Endodermal cell (in vitro differentiated cells): ENCODE results near the gene SLC7A8. TPM values are rescaled to one million over a fixed set of nuclear protein-coding genes. Genes with fewer than 3 reads are reported as not detected.

ENCODE experiments used
- DNase-seq: peaks from one replicate; pipeline ENCODE4 v3.0.0-alpha.2; 2017
- H3K27ac ChIP-seq: 2 replicates; pipeline ENCODE4 v1.5.1; 2013; ENCODE audit warnings: mild to moderate bottlenecking, low read depth, low read length, moderate library complexity
- H3K27me3 ChIP-seq: 2 replicates; pipeline ENCODE4 v1.6.1; 2013; ENCODE audit warnings: mild to moderate bottlenecking, low read length, moderate library complexity; ENCODE audit not compliant: insufficient read depth, control insufficient read depth, poor library complexity, severe bottlenecking
- H3K36me3 ChIP-seq: 2 replicates; pipeline ENCODE4 v1.7.0; 2013; ENCODE audit warnings: mild to moderate bottlenecking, low read length, moderate library complexity; ENCODE audit not compliant: control insufficient read depth, insufficient read depth
- H3K4me1 ChIP-seq: one replicate; pipeline ENCODE4 v1.7.0; 2013; ENCODE audit warnings: low read length; ENCODE audit not compliant: control insufficient read depth, insufficient read depth
- H3K4me3 ChIP-seq: 2 replicates; pipeline ENCODE4 v1.5.1; 2013; ENCODE audit warnings: mild to moderate bottlenecking, low read length, moderate library complexity
- H3K9ac ChIP-seq: 2 replicates; pipeline ENCODE4 v1.6.1; 2013; ENCODE audit warnings: mild to moderate bottlenecking, low read length, moderate library complexity; ENCODE audit not compliant: poor library complexity, severe bottlenecking; ENCODE audit errors: extremely low read depth
- H3K9me3 ChIP-seq: 2 replicates; pipeline ENCODE4 v1.6.1; 2013; ENCODE audit warnings: mild to moderate bottlenecking, low read length, moderate library complexity; ENCODE audit not compliant: control insufficient read depth
- H3K27ac Mint-ChIP-seq: 2 replicates; pipeline ENCODE4 v1.8.0; 2020; ENCODE audit warnings: mixed read lengths
- H3K27me3 Mint-ChIP-seq: 2 replicates; pipeline ENCODE4 v1.8.0; 2021; ENCODE audit warnings: mild to moderate bottlenecking, mixed read lengths; ENCODE audit not compliant: insufficient read depth
- H3K36me3 Mint-ChIP-seq: 2 replicates; pipeline ENCODE4 v1.8.0; 2020; ENCODE audit warnings: low read depth, mixed read lengths
- H3K4me1 Mint-ChIP-seq: 2 replicates; pipeline ENCODE4 v1.8.0; 2020; ENCODE audit warnings: mixed read lengths
- H3K4me3 Mint-ChIP-seq: 2 replicates; pipeline ENCODE4 v1.8.0; 2020; ENCODE audit warnings: mild to moderate bottlenecking, moderate library complexity, mixed read lengths
- H3K9me3 Mint-ChIP-seq: 2 replicates; pipeline ENCODE4 v1.8.0; 2020; ENCODE audit warnings: mild to moderate bottlenecking, mixed read lengths
- WGBS, 2 experiments: methylation state at CpG; one replicate each; pipeline versions ENCODE4 v1.1.5 to v1.1.7; 2013; ENCODE audit warnings: missing lambda C conversion rate in 2 of 2, mixed read lengths in 1 of 2; ENCODE audit not compliant: insufficient coverage in 1 of 2, insufficient read length in 1 of 2; 5-methylcytosine and 5-hydroxymethylcytosine counted together
- total RNA-seq, 2 donors: library from RNA; stranded (reverse); fragmentation: NEBNext Ultra II Directional in 1 of 2; extraction: Animal tissue kit (Norgen Biotek cat#: 25700) in 1 of 2; gene quantifications; 2 replicates in 1 of 2; 3 replicates in 1 of 2; pipeline ENCODE4 v1.2.1, GENCODE V29; 2021
- TF ChIP-seq, protein P1 (sequence below): fragments of 200-600 bp; sonication (generic); conservative IDR thresholded peaks from 2 replicates; pipeline ENCODE4 v1.5.0; 2021; ENCODE audit warnings: antibody characterized with exemption, mild to moderate bottlenecking

Gene SLC7A8
- total RNA-seq, 2 donors from 2014 or later = 47.6 to 48.9 TPM

DNA sequence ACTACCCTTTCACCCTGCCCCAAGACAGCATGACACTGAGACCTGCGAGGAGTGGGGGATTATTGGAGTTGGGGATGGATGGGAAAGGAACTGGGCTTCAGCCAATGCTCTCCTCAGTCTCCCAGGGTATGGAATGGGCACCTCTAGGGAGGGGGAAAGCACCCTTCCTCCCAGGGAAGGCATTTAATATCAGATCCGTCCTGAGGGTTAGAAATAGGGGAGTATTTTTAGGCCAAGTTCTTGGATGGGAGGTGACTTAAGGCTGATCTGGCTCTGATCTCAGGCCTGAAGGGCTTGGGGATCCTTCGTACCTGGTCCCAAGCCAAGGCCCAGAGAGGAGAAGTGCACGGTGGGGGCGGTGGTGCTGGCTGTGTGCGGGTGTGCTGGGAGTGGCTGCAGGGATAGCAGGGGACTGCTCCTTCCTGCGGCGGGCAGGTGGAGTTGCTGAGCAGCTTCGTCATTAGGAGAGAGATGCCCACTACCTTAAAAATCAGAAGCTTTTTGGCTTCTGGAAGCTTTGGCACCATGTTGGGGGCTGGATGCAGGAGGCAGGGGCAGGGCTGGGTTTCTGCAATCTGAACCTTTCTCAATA, 57.4 kb downstream of the SLC7A8 start:
- peaks cover 5% of the 10 kb centered on the region for H3K4me1 ChIP-seq
- H3K9me3 Mint-ChIP-seq = no peaks in the 10 kb centered on the region
- peaks cover 30% of the 10 kb centered on the region for H3K4me1 Mint-ChIP-seq
- H3K27ac ChIP-seq = no peak overlapping the region
- H3K36me3 Mint-ChIP-seq = peaks cover 7% of the 10 kb centered on the region
- no peak overlapping the region for H3K4me3 Mint-ChIP-seq
- H3K9ac ChIP-seq = no peak overlapping the region
- no peak overlapping the region for H3K4me3 ChIP-seq
- H3K36me3 ChIP-seq = no peaks in the 10 kb centered on the region
- 87 to 97% methylated on average over 3 to 9 of the region's 9 CpGs for whole genome bisulfite sequencing, 2 experiments
- no peaks in the 10 kb centered on the region for H3K9me3 ChIP-seq
- no peaks in the 10 kb centered on the region for H3K27me3 Mint-ChIP-seq
- no peak overlapping the region for H3K27ac Mint-ChIP-seq
- H3K27me3 ChIP-seq = no peaks in the 10 kb centered on the region
- no peak for DNase-seq
- TF ChIP-seq, protein P1, sequence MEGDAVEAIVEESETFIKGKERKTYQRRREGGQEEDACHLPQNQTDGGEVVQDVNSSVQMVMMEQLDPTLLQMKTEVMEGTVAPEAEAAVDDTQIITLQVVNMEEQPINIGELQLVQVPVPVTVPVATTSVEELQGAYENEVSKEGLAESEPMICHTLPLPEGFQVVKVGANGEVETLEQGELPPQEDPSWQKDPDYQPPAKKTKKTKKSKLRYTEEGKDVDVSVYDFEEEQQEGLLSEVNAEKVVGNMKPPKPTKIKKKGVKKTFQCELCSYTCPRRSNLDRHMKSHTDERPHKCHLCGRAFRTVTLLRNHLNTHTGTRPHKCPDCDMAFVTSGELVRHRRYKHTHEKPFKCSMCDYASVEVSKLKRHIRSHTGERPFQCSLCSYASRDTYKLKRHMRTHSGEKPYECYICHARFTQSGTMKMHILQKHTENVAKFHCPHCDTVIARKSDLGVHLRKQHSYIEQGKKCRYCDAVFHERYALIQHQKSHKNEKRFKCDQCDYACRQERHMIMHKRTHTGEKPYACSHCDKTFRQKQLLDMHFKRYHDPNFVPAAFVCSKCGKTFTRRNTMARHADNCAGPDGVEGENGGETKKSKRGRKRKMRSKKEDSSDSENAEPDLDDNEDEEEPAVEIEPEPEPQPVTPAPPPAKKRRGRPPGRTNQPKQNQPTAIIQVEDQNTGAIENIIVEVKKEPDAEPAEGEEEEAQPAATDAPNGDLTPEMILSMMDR = peak; percentile 40

DNA sequence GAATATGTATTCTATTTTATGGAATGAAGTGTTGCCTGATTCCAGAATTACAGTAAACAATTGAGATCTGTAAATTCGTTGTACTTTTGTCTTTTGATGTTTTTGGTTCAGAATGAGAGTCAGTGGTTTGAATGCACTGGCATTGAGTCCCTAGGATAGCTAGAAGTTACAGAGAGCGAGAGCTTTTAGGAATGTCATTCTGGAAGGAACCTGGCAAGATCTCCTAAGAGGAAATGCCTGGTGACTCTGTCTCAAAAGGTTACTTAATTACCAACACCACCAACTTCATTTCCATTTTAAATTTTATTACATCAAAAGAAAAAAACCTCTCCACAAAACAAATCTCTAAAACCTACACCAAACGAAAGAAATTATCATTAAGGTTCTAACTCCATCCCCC, 58.4 kb downstream of the SLC7A8 start:
- no peak overlapping the region for H3K27ac ChIP-seq
- H3K27me3 Mint-ChIP-seq = no peaks in the 10 kb centered on the region
- no peak overlapping the region for H3K9ac ChIP-seq
- H3K27ac Mint-ChIP-seq = no peak overlapping the region
- no peak overlapping the region for H3K4me3 Mint-ChIP-seq
- H3K4me3 ChIP-seq = no peak overlapping the region
- no peaks in the 10 kb centered on the region for H3K9me3 ChIP-seq
- DNase-seq = no peak
- peaks cover 5% of the 10 kb centered on the region for H3K4me1 ChIP-seq
- peaks cover 36% of the 10 kb centered on the region for H3K4me1 Mint-ChIP-seq
- H3K9me3 Mint-ChIP-seq = no peaks in the 10 kb centered on the region
- H3K27me3 ChIP-seq = no peaks in the 10 kb centered on the region
- WGBS, 2 experiments = 84 to 89% methylated on average over 2 to 3 of the region's 3 CpGs
- TF ChIP-seq, protein P1 = no peak
- peaks cover 7% of the 10 kb centered on the region for H3K36me3 Mint-ChIP-seq
- no peaks in the 10 kb centered on the region for H3K36me3 ChIP-seq

DNA sequence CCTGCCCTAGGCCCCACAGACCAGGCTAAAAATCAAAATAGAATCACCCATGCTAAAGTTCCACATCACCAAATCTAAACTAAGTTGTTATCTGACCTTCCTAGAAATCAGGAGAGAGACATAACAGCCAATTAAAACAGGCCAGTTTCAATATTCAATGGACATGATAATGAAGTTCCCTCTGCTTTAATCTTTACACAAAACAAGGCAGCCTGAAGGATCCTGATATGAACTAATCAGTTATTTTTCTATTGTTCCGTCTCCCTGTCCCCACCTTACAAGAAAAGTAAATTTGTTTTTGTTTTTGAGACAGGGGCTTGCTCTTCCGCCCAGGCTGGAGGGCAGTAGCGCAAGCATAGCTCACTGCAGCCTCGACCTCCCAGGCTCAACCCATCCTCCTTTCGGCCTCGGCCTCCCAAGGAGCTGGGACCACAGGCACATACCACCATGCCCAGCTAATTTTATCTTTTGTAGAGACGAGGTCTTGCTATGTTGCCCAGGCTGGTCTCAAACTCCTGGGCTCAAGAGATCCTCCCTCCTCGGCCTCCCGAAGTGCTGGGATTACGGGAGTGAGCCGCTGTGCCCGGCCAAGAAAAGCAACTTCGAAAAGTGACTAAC, 59.0 kb downstream of the SLC7A8 start:
- H3K9me3 Mint-ChIP-seq = no peaks in the 10 kb centered on the region
- Histone ChIP-seq H3K27ac (no peak overlapping the region), H3K4me3 (no peak overlapping the region), H3K4me1 (peaks cover 10% of the 10 kb centered on the region), H3K9me3 (no peaks in the 10 kb centered on the region), H3K9ac (no peak overlapping the region), H3K36me3 (no peaks in the 10 kb centered on the region), H3K27me3 (no peaks in the 10 kb centered on the region)
- DNase-seq = no peak
- H3K4me1 Mint-ChIP-seq = peaks cover 38% of the 10 kb centered on the region
- TF ChIP-seq, protein P1 = no peak
- H3K27ac Mint-ChIP-seq = no peak overlapping the region
- H3K4me3 Mint-ChIP-seq = no peak overlapping the region
- H3K36me3 Mint-ChIP-seq = peaks cover 7% of the 10 kb centered on the region
- H3K27me3 Mint-ChIP-seq = no peaks in the 10 kb centered on the region
- WGBS, 2 experiments = 93 to 94% methylated on average over 9 to 13 of the region's 13 CpGs
